OCI-LY1 (cell line): ENCODE results near the gene RNPC3.

ENCODE experiments used
- H2AFZ ChIP-seq: fragments of 200-600 bp; sonication (generic), shearing (Covaris generic); 2 replicates; pipeline ENCODE4 v1.6.0; 2014; ENCODE audit warnings: antibody characterized with exemption, mild to moderate bottlenecking, low read length
- H3F3A ChIP-seq: fragments of 200-600 bp; sonication (generic), shearing (Covaris generic); 2 replicates; pipeline ENCODE4 v1.6.0; 2014; ENCODE audit warnings: mild to moderate bottlenecking, antibody characterized with exemption, low read length, moderate library complexity; ENCODE audit not compliant: insufficient read depth
- H3K27ac ChIP-seq: fragments of 200-600 bp; sonication (generic); 2 replicates; pipeline ENCODE4 v1.5.1; 2014; ENCODE audit warnings: low read length, mixed run types, mild to moderate bottlenecking, low read depth; ENCODE audit not compliant: poor library complexity, severe bottlenecking
- H3K27me3 ChIP-seq: fragments of 200-600 bp; sonication (generic); 2 replicates; pipeline ENCODE4 v1.6.0; 2014; ENCODE audit warnings: antibody characterized with exemption, mild to moderate bottlenecking, low read length, moderate library complexity; ENCODE audit not compliant: insufficient read depth
- H3K36me3 ChIP-seq: fragments of 200-600 bp; sonication (generic); 2 replicates; pipeline ENCODE4 v1.6.1; 2014; ENCODE audit warnings: mild to moderate bottlenecking, antibody characterized with exemption, low read length, moderate library complexity, mixed read lengths; ENCODE audit not compliant: insufficient read depth
- H3K4me1 ChIP-seq: fragments of 200-600 bp; sonication (generic); 2 replicates; pipeline ENCODE4 v1.5.1; 2014; ENCODE audit warnings: mild to moderate bottlenecking, low read length, moderate library complexity; ENCODE audit not compliant: insufficient read depth, severe bottlenecking
- H3K4me2 ChIP-seq: fragments of 200-600 bp; sonication (generic), shearing (Covaris generic); 2 replicates; pipeline ENCODE4 v1.6.1; 2014; ENCODE audit warnings: low read length
- H3K4me3 ChIP-seq: fragments of 200-600 bp; sonication (generic); 2 replicates; pipeline ENCODE4 v1.5.1; 2014; ENCODE audit warnings: low read length, low read depth, mild to moderate bottlenecking, mixed read lengths; ENCODE audit not compliant: poor library complexity, severe bottlenecking
- H3K79me2 ChIP-seq: fragments of 200-600 bp; shearing (Covaris generic); 2 replicates; pipeline ENCODE4 v1.6.1; 2016; ENCODE audit warnings: mixed run types, low read length, mixed read lengths; ENCODE audit not compliant: insufficient read depth
- H3K9ac ChIP-seq: fragments of 200-600 bp; sonication (generic), shearing (Covaris generic); 2 replicates; pipeline ENCODE4 v1.6.1; 2014; ENCODE audit warnings: mild to moderate bottlenecking, low read length, mixed read lengths
- H3K9me2 ChIP-seq: fragments of 200-600 bp; sonication (generic), shearing (Covaris generic); 2 replicates; pipeline ENCODE4 v1.6.1; 2014; ENCODE audit warnings: low read depth, mild to moderate bottlenecking, low read length, mixed read lengths
- H3K9me3 ChIP-seq: fragments of 200-600 bp; shearing (Covaris generic); 2 replicates; pipeline ENCODE4 v1.6.1; 2014; ENCODE audit warnings: low read length, mixed read lengths
- H4K20me1 ChIP-seq: fragments of 200-600 bp; sonication (generic), shearing (Covaris generic); 2 replicates; pipeline ENCODE4 v1.6.0; 2016; ENCODE audit warnings: mild to moderate bottlenecking, low read length; ENCODE audit not compliant: insufficient read depth
- CTCF ChIP-seq: fragments of 200-600 bp; sonication (generic), shearing (Covaris generic); IDR thresholded peaks from 2 replicates; pipeline ENCODE4 v1.5.1; 2017; ENCODE audit warnings: mild to moderate bottlenecking, antibody characterized with exemption, low read length, moderate library complexity, mixed read lengths
- EZH2 ChIP-seq: fragments of 200-600 bp; sonication (generic), shearing (Covaris generic); IDR thresholded peaks from 2 replicates; pipeline ENCODE4 v1.8.0; 2017; ENCODE audit warnings: borderline replicate concordance, mixed run types, mild to moderate bottlenecking, antibody characterized with exemption, low read length, moderate library complexity, mixed read lengths

RNPC3 gene

GRCh38 chr1:103509250-103509649 is 16.2 kb upstream of the RNPC3 start:
- no peaks in the 10 kb centered on the region for H3K4me1 ChIP-seq
- H3F3A ChIP-seq, result no peaks in the 10 kb centered on the region
- H3K4me2 ChIP-seq, result no peak overlapping the region
- H3K4me3 ChIP-seq, result no peak overlapping the region
- H3K9me3 ChIP-seq, result no peaks in the 10 kb centered on the region
- H2AFZ ChIP-seq, result no peak overlapping the region
- no peaks in the 10 kb centered on the region for H3K9me2 ChIP-seq
- no peaks in the 10 kb centered on the region for H3K36me3 ChIP-seq
- H3K9ac ChIP-seq, result no peak overlapping the region
- no peak overlapping the region for H3K27ac ChIP-seq
- no peaks in the 10 kb centered on the region for H3K27me3 ChIP-seq
- no peaks in the 10 kb centered on the region for H4K20me1 ChIP-seq
- no peaks in the 10 kb centered on the region for H3K79me2 ChIP-seq
- TF ChIP-seq CTCF (no peak), EZH2 (no peak)

DNA sequence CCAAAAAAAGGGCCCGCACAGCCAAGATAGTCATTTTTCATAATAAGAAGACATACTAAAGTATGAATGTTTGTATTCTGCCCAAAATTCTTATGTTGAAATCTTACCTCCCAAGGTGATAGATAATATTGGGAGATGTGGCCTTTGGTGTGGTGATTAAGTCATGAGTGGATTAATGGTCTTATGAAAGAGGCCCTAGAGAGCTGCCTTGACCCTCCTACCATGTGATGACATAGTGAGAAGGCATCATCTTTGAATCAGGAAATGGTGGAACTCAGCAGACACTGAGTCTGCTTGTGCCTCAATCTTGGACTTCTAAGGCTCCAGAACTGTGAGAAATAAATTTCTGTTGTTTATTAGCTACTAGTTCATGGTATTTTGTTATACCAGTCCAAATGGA is 11.8 kb upstream of the RNPC3 start:
- no peak overlapping the region for H3K4me3 ChIP-seq
- H3K79me2 ChIP-seq, result no peaks in the 10 kb centered on the region
- no peaks in the 10 kb centered on the region for H3K27me3 ChIP-seq
- no peaks in the 10 kb centered on the region for H3K9me3 ChIP-seq
- no peak overlapping the region for H2AFZ ChIP-seq
- no peaks in the 10 kb centered on the region for H3K4me1 ChIP-seq
- H3F3A ChIP-seq, result no peaks in the 10 kb centered on the region
- no peaks in the 10 kb centered on the region for H3K9me2 ChIP-seq
- no peak overlapping the region for H3K27ac ChIP-seq
- TF ChIP-seq EZH2, result no peak
- no peak for TF ChIP-seq CTCF
- H3K4me2 ChIP-seq, result no peak overlapping the region
- H3K9ac ChIP-seq, result no peak overlapping the region
- no peaks in the 10 kb centered on the region for H3K36me3 ChIP-seq
- no peaks in the 10 kb centered on the region for H4K20me1 ChIP-seq

- TF ChIP-seq CTCF, result peak; percentile 58
- TF ChIP-seq EZH2, result no peak
- H3K4me1 ChIP-seq, result no peaks in the 10 kb centered on the region
- H3K79me2 ChIP-seq, result no peaks in the 10 kb centered on the region
- no peak overlapping the region for H3K9ac ChIP-seq
- no peaks in the 10 kb centered on the region for H3K36me3 ChIP-seq
- no peaks in the 10 kb centered on the region for H4K20me1 ChIP-seq
- H3K4me2 ChIP-seq, result no peak overlapping the region
- H2AFZ ChIP-seq, result no peak overlapping the region
- H3F3A ChIP-seq, result no peaks in the 10 kb centered on the region
- no peaks in the 10 kb centered on the region for H3K9me2 ChIP-seq
- no peaks in the 10 kb centered on the region for H3K9me3 ChIP-seq
- H3K4me3 ChIP-seq, result no peak overlapping the region
- H3K27ac ChIP-seq, result no peak overlapping the region
- H3K27me3 ChIP-seq, result no peaks in the 10 kb centered on the region
These were observed 10.5 kb upstream of the RNPC3 start for GRCh38 chr1:103514920-103515503.
